NCI-H748 (cell line): ENCODE measurements around the gene PINLYP.
"Not testable (repeated sequence)": the region's sequence is repeated elsewhere in the genome, so short reads cannot be mapped to it uniquely, and the experiment has no call there.

Experiments used
- DNase-seq: peaks from one replicate; lab custom pipeline; 2025; ENCODE audit not compliant: unreplicated experiment; lab: John Stamatoyannopoulos, UW

PINLYP gene

GRCh38 chr19:43578787-43579186 lies 3.2 kb downstream of the PINLYP start:
- no peak for DNase-seq

GRCh38 chr19:43581467-43581866 lies 5.9 kb downstream of the PINLYP start:
- DNase-seq: no peak

- DNase-seq: no peak
Observed at GRCh38 chr19:43582495-43582894, 6.9 kb downstream of the PINLYP start.

GRCh38 chr19:43584484-43584883 lies 8.9 kb downstream of the PINLYP start:
- no peak for DNase-seq

- no peak for DNase-seq
Observed at GRCh38 chr19:43586346-43586745, 10.7 kb downstream of the PINLYP start.

- DNase-seq: not testable (repeated sequence)
Observed at GRCh38 chr19:43587029-43587428, 11.4 kb downstream of the PINLYP start.

GRCh38 chr19:43589277-43589676 lies 13.7 kb downstream of the PINLYP start:
- no peak for DNase-seq

GRCh38 chr19:43589678-43590077 lies 14.1 kb downstream of the PINLYP start:
- DNase-seq: no peak

- DNase-seq: no peak
Observed at GRCh38 chr19:43591904-43592772, 16.5 kb downstream of the PINLYP start.

GRCh38 chr19:43592800-43593350 lies 17.3 kb downstream of the PINLYP start:
- DNase-seq: no peak

- DNase-seq: no peak
Observed at GRCh38 chr19:43594081-43594697, 18.6 kb downstream of the PINLYP start.

GRCh38 chr19:43594710-43595604 lies 19.4 kb downstream of the PINLYP start:
- DNase-seq: peak; percentile 88

GRCh38 chr19:43595605-43595998 lies 20.0 kb downstream of the PINLYP start:
- DNase-seq: peak; percentile 64

GRCh38 chr19:43595999-43596841 lies 20.6 kb downstream of the PINLYP start, which contains the start of the genes IRGQ and ZNF576:
TSS of gene IRGQ (minus strand) at chr19:43596134. CDS start at chr19:43595338, 796 bp downstream.
TSS of gene ZNF576 (plus strand) at chr19:43596595. CDS start at chr19:43597109, 514 bp downstream.
- DNase-seq: peak; percentile 100

- DNase-seq: peak; percentile 39
Observed at GRCh38 chr19:43596842-43597461, 21.4 kb downstream of the PINLYP start.

- no peak for DNase-seq
Observed at GRCh38 chr19:43597876-43598275, 22.3 kb downstream of the PINLYP start.

- DNase-seq: no peak
Observed at GRCh38 chr19:43598445-43599240, 23.0 kb downstream of the PINLYP start.

GRCh38 chr19:43599635-43600295 lies 24.2 kb downstream of the PINLYP start:
- no peak for DNase-seq
